CD14-positive monocyte (primary cell): ENCODE data around the gene RTL1. TPM values are rescaled to one million over a fixed set of nuclear protein-coding genes. Genes with fewer than 3 reads are reported as not detected.

Source experiments
- DNase-seq, 3 donors: peaks; one replicate each; pipeline ENCODE4 v3.0.0-alpha.2; 2011 to 2022
- H2AFZ ChIP-seq: 2 replicates; pipeline ENCODE4 v1.6.0; 2012; ENCODE audit warnings: mild to moderate bottlenecking, low read depth, low read length, inconsistent platforms; ENCODE audit not compliant: insufficient read depth, poor library complexity, severe bottlenecking
- H3K27ac ChIP-seq, 2 donors: 1 replicate in 1 of 2; 2 replicates in 1 of 2; pipeline ENCODE4 v1.5.1; 2012 to 2013; ENCODE audit warnings: low read length in 2 of 2, control low read depth in 1 of 2, inconsistent platforms in 1 of 2, low read depth in 1 of 2, mild to moderate bottlenecking in 1 of 2
- H3K27me3 ChIP-seq, 2 donors: one replicate each; pipeline versions ENCODE4 v1.6.0 to v1.6.1; 2011 to 2013; ENCODE audit warnings: low read length in 2 of 2; ENCODE audit not compliant: control insufficient read depth in 2 of 2, insufficient read depth in 2 of 2
- H3K36me3 ChIP-seq, 2 donors: replicated peaks in 1 of 2; 1 replicate in 1 of 2; 2 replicates in 1 of 2; pipeline versions ENCODE4 v1.5.1 to v1.6.1; 2012 to 2013; ENCODE audit warnings: low read length in 2 of 2, control low read depth in 1 of 2, inconsistent platforms in 1 of 2, mild to moderate bottlenecking in 1 of 2; ENCODE audit not compliant: insufficient read depth in 2 of 2, control insufficient read depth in 1 of 2
- H3K4me1 ChIP-seq, 2 donors: 1 replicate in 1 of 2; 2 replicates in 1 of 2; pipeline versions ENCODE4 v1.5.1 to v1.6.1; 2012 to 2013; ENCODE audit warnings: low read length in 2 of 2, control low read depth in 1 of 2, inconsistent platforms in 1 of 2, mild to moderate bottlenecking in 1 of 2, moderate library complexity in 1 of 2; ENCODE audit not compliant: insufficient read depth in 2 of 2, control insufficient read depth in 1 of 2
- H3K4me2 ChIP-seq: replicated peaks from 2 replicates; pipeline ENCODE3; 2012; ENCODE audit warnings: low read length, moderate library complexity, mild to moderate bottlenecking; ENCODE audit not compliant: poor library complexity, severe bottlenecking; ENCODE audit errors: extremely low read depth
- H3K4me3 ChIP-seq, 3 experiments: fragments of 200-600 bp in 1 of 3; sonication (generic) in 1 of 3; replicated peaks in 1 of 3; 1 replicate in 2 of 3; 2 replicates in 1 of 3; pipeline ENCODE4 v1.5.1; 2011 to 2013; ENCODE audit warnings: low read length in 3 of 3, mild to moderate bottlenecking in 3 of 3, control low read depth in 2 of 3, low read depth in 2 of 3, inconsistent platforms in 1 of 3, moderate library complexity in 1 of 3
- H3K79me2 ChIP-seq: 2 replicates; pipeline ENCODE4 v1.6.0; 2012; ENCODE audit warnings: mild to moderate bottlenecking, control low read depth, inconsistent platforms, low read length, moderate library complexity; ENCODE audit not compliant: insufficient read depth
- H3K9ac ChIP-seq: 2 replicates; pipeline ENCODE4 v1.6.0; 2017; ENCODE audit warnings: low read length, mild to moderate bottlenecking; ENCODE audit not compliant: insufficient read depth, poor library complexity, severe bottlenecking
- H3K9me3 ChIP-seq, 2 donors: replicated peaks in 1 of 2; 1 replicate in 1 of 2; 2 replicates in 1 of 2; pipeline versions ENCODE4 v1.5.1 to v1.6.1; 2012 to 2013; ENCODE audit warnings: low read length in 2 of 2, control low read depth in 1 of 2; ENCODE audit not compliant: control insufficient read depth in 1 of 2, insufficient read depth in 1 of 2
- H4K20me1 ChIP-seq: 2 replicates; pipeline ENCODE4 v1.6.0; 2012; ENCODE audit warnings: mild to moderate bottlenecking, low read length, control low read depth, moderate library complexity; ENCODE audit not compliant: insufficient read depth
- H3K27ac Mint-ChIP-seq, 7 donors: one replicate each; pipeline ENCODE4 v1.8.0; 2020; ENCODE audit warnings: mild to moderate bottlenecking in 7 of 7, mixed read lengths in 7 of 7, moderate library complexity in 6 of 7, inconsistent platforms in 2 of 7
- H3K27me3 Mint-ChIP-seq, 3 donors: one replicate each; pipeline ENCODE4 v1.8.0; 2021 to 2022; ENCODE audit warnings: low read depth in 3 of 3, mild to moderate bottlenecking in 3 of 3, mixed read lengths in 3 of 3, moderate library complexity in 3 of 3, inconsistent platforms in 1 of 3
- H3K36me3 Mint-ChIP-seq, 2 donors: one replicate each; pipeline ENCODE4 v1.8.0; 2020; ENCODE audit warnings: mixed read lengths in 2 of 2, inconsistent platforms in 1 of 2, mild to moderate bottlenecking in 1 of 2
- H3K4me1 Mint-ChIP-seq: one replicate; pipeline ENCODE4 v1.8.0; 2020; ENCODE audit warnings: mild to moderate bottlenecking, mixed read lengths
- H3K4me3 Mint-ChIP-seq, 2 donors: one replicate each; pipeline ENCODE4 v1.8.0; 2020; ENCODE audit warnings: mild to moderate bottlenecking in 2 of 2, mixed read lengths in 2 of 2, moderate library complexity in 1 of 2
- H3K9me3 Mint-ChIP-seq, 7 donors: one replicate each; pipeline ENCODE4 v1.8.0; 2020 to 2022; ENCODE audit warnings: mixed read lengths in 7 of 7, mild to moderate bottlenecking in 6 of 7, moderate library complexity in 6 of 7, inconsistent platforms in 2 of 7
- WGBS: methylation state at CpG from one replicate; pipeline ENCODE4 v1.1.5; 2013; ENCODE audit warnings: missing lambda C conversion rate; ENCODE audit not compliant: insufficient coverage; 5-methylcytosine and 5-hydroxymethylcytosine counted together
- intact Hi-C, 2 donors: fragments of 100-400 bp; cut with micrococcal nuclease; formaldehyde crosslinking; loops; one replicate each; pipeline versions ENCODE4 v1.15.0 to v1.15.1; 2023
- polyA plus RNA-seq, 3 donors: library from polyadenylated mRNA; depleted of rRNA in 1 of 3; unstranded in 2 of 3; stranded (reverse) in 1 of 3; fragments of 300-500 nt in 2 of 3; fragments of >200 nt in 1 of 3; fragmentation: Illumina TruSeq in 2 of 3; gene quantifications; 1 replicate in 2 of 3; 2 replicates in 1 of 3; pipeline ENCODE4 v1.2.3, GENCODE V29; 2012 to 2021
- TF ChIP-seq, protein P1 (sequence below): fragments of 200-600 bp; IDR thresholded peaks from one replicate; pipeline ENCODE4 v1.8.0; 2022; ENCODE audit warnings: antibody characterized with exemption, mild to moderate bottlenecking

RTL1 gene
- polyA plus RNA-seq, 3 donors, result not detected

DNA sequence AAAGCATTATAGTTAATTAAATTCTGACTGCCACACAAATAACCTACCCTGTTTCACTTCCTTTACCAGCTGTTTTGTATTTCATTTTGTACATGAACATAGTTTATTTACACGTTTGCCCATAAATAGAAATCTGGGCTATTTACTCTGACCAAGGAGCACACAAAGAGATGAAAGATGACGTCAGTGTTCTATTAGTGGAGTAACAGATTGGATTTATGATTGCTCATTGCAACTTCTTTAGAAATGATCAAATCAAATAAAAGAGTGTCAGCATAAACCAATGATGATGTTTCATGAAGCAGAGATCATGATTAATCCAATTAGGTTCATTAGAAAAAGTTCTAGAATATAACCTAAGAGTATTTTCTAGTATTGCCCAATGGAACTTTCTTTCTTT lies 12.0 kb upstream of the RTL1 start:
- H3K4me1 Mint-ChIP-seq, result no peaks in the 10 kb centered on the region
- H2AFZ ChIP-seq, result no peak overlapping the region
- no peak overlapping the region for H3K4me3 ChIP-seq
- H3K27ac Mint-ChIP-seq, result no peak overlapping the region
- H3K9me3 ChIP-seq, result no peaks in the 10 kb centered on the region
- H3K4me3 Mint-ChIP-seq, result no peak overlapping the region
- H3K27me3 Mint-ChIP-seq, result peaks cover 0 to 3% (median 2%) of the 10 kb centered on the region in 3 donors
- no peaks in the 10 kb centered on the region for H3K36me3 ChIP-seq
- DNase-seq, result no peak
- H4K20me1 ChIP-seq, result no peaks in the 10 kb centered on the region
- TF ChIP-seq, protein P1, sequence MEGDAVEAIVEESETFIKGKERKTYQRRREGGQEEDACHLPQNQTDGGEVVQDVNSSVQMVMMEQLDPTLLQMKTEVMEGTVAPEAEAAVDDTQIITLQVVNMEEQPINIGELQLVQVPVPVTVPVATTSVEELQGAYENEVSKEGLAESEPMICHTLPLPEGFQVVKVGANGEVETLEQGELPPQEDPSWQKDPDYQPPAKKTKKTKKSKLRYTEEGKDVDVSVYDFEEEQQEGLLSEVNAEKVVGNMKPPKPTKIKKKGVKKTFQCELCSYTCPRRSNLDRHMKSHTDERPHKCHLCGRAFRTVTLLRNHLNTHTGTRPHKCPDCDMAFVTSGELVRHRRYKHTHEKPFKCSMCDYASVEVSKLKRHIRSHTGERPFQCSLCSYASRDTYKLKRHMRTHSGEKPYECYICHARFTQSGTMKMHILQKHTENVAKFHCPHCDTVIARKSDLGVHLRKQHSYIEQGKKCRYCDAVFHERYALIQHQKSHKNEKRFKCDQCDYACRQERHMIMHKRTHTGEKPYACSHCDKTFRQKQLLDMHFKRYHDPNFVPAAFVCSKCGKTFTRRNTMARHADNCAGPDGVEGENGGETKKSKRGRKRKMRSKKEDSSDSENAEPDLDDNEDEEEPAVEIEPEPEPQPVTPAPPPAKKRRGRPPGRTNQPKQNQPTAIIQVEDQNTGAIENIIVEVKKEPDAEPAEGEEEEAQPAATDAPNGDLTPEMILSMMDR, result no peak
- peaks cover 0 to 2% of the 10 kb centered on the region in 2 donors for H3K27me3 ChIP-seq
- no peaks in the 10 kb centered on the region for H3K4me1 ChIP-seq
- H3K4me2 ChIP-seq, result no peak overlapping the region
- no CpG with 5 or more reads among the region's 2 CpGs for WGBS
- no peak overlapping the region for H3K27ac ChIP-seq
- H3K9ac ChIP-seq, result no peak overlapping the region
- no peaks in the 10 kb centered on the region for H3K79me2 ChIP-seq
- intact Hi-C loops, result no loop called here
- H3K36me3 Mint-ChIP-seq, result no peaks in the 10 kb centered on the region
- no peaks in the 10 kb centered on the region for H3K9me3 Mint-ChIP-seq

DNA sequence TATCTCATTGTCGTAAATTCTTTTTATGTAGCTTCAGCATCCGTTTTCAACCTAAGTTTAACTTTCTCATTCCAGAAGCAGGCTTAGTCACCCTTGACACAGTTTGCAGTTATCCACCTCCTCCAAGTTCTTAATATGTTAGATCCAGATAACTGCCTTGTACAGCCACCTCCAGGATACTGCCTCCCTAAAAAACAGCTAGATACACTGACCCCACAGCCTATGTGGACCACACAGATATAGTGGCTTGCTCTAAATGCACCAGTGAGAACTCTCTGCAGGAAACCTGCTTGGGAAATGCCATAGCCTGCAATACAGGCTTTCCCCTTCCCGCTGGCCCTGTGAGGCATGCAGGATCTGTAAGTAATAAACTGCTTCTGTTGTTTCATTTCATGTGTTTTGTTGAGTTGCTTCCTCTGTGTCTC lies 11.1 kb upstream of the RTL1 start:
- no peaks in the 10 kb centered on the region for H3K36me3 Mint-ChIP-seq

More for the DNA sequence above, 11.1 kb upstream of the RTL1 start:
- Histone ChIP-seq H4K20me1 (no peaks in the 10 kb centered on the region), H3K9me3 (no peaks in the 10 kb centered on the region), H3K79me2 (no peaks in the 10 kb centered on the region), H3K9ac (no peak overlapping the region), H3K36me3 (no peaks in the 10 kb centered on the region), H3K27ac (no peak overlapping the region), H3K27me3 (peaks cover 0 to 2% of the 10 kb centered on the region in 2 donors), H3K4me2 (no peak overlapping the region), H3K4me3 (no peak overlapping the region), H2AFZ (no peak overlapping the region), H3K4me1 (no peaks in the 10 kb centered on the region)
- peaks cover 0 to 3% (median 2%) of the 10 kb centered on the region in 3 donors for H3K27me3 Mint-ChIP-seq
- 100% methylated on average over 2 of the region's 3 CpGs for WGBS
- no peak overlapping the region for H3K27ac Mint-ChIP-seq
- DNase-seq, result no peak
- no peaks in the 10 kb centered on the region for H3K9me3 Mint-ChIP-seq
- TF ChIP-seq, protein P1, result no peak
- intact Hi-C loops, result no loop called here
- no peak overlapping the region for H3K4me3 Mint-ChIP-seq
- H3K4me1 Mint-ChIP-seq, result no peaks in the 10 kb centered on the region
